ENCODE data around the gene RHO.

Gene RHO

GRCh38 chr3:129577366-129577765, 48.9 kb downstream of the RHO start:
- DNase-seq (ENCODE audit: low read depth in 2 of 2) = no peak

- DNase-seq (ENCODE audit: low read depth in 2 of 2) = no peak
Observed at GRCh38 chr3:129577925-129578786, 49.7 kb downstream of the RHO start.

- DNase-seq (ENCODE audit: low read depth in 2 of 2) = no peak
Observed at GRCh38 chr3:129579991-129580390, 51.6 kb downstream of the RHO start.

DNA sequence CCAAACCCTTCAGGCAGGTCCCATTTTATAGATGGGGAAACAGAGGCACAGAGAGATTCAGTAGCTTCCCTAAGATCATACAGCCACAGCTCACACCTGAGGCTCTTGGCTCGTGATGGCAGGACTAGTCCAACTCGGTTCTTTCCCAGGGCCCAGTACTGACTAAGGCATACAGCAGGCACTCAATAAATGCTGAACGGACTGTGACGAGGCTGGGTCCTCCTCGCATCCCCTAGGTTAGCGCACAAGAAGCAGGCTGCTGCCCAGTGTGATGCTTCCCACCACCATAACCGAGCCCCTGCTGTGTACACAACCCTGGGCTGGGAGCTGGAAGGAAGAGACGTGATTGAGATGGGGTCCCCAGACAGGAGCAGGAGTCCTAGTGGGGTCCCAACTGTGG, 53.2 kb downstream of the RHO start:
- DNase-seq (ENCODE audit: low read depth in 2 of 2) = no peak

DNA sequence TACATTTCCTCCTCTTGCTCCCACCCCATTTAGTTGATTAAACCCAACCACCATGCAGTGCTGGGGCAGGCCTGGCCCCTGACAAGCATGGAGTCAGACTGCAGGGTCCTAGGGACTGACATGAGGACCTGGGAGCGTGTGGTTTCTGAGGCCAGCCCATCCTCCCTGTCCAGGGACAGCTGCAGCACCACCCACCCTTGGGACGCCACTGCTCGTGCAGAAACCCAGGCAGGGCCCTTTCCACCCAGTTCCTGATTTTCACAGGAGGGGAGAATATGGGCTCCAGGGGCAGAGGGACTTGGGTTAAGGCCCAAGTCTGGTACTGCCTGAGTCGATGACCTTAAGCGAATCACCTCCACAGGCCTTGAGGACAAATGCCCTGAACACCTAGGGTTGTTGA, 54.4 kb downstream of the RHO start:
- DNase-seq (ENCODE audit: low read depth in 2 of 2) = no peak

- DNase-seq (ENCODE audit: low read depth in 2 of 2) = no peak
Observed at GRCh38 chr3:129583289-129583688, 54.9 kb downstream of the RHO start.

- DNase-seq (ENCODE audit: low read depth in 2 of 2) = no peak
Observed at GRCh38 chr3:129584631-129585030, 56.2 kb downstream of the RHO start.
